Tibial artery (tissue), 4 donors: Measurements from ENCODE around the gene WIPF2.

Source experiments
- DNase-seq, 2 donors: peaks; one replicate each; pipeline ENCODE4 v3.0.0-alpha.2; 2019
- H3K27ac ChIP-seq, 2 donors: fragments of 200-600 bp; sonication (generic) in 1 of 2; 1 replicate in 1 of 2; 2 replicates in 1 of 2; pipeline ENCODE4 v1.5.1; 2018 to 2019; ENCODE audit warnings: mild to moderate bottlenecking in 1 of 2
- H3K27me3 ChIP-seq, 2 donors: fragments of 200-600 bp; sonication (generic) in 1 of 2; one replicate each; pipeline versions ENCODE4 v1.5.1 to v1.6.0; 2016 to 2019
- H3K36me3 ChIP-seq, 3 donors: fragments of 200-600 bp; sonication (generic) in 2 of 3; one replicate each; pipeline ENCODE4 v1.5.1; 2016 to 2019; ENCODE audit warnings: mild to moderate bottlenecking in 2 of 3
- H3K4me1 ChIP-seq, 4 donors: fragments of 200-600 bp; sonication (generic) in 2 of 4; 1 replicate in 3 of 4; 2 replicates in 1 of 4; pipeline ENCODE4 v1.5.1; 2016 to 2019
- H3K4me3 ChIP-seq, 2 donors: fragments of 200-600 bp; sonication (generic) in 1 of 2; 1 replicate in 1 of 2; 2 replicates in 1 of 2; pipeline ENCODE4 v1.5.1; 2018 to 2019; ENCODE audit warnings: mild to moderate bottlenecking in 2 of 2
- H3K9me3 ChIP-seq, 3 donors: fragments of 200-600 bp; sonication (generic) in 1 of 3; one replicate each; pipeline ENCODE4 v1.5.1; 2016 to 2019
- intact Hi-C: fragments of 100-400 bp; cut with DNase I; formaldehyde crosslinking; loops from one replicate; pipeline ENCODE4 v1.15.0; 2023; ENCODE audit warnings: low total_unique reads
- TF ChIP-seq, protein P1 (sequence below), 2 experiments: fragments of 200-600 bp in 1 of 2; fragments of 450-650 bp in 1 of 2; IDR thresholded peaks; one replicate each; pipeline ENCODE4 v1.5.1; 2017 to 2019; ENCODE audit warnings: antibody characterized with exemption in 2 of 2, mild to moderate bottlenecking in 1 of 2, moderate library complexity in 1 of 2

The WIPF2 gene

GRCh38 chr17:40307740-40308239 lies 88.7 kb downstream of the WIPF2 start:
- Histone ChIP-seq H3K27me3 (no peaks in the 10 kb centered on the region), H3K4me3 (no peak overlapping the region), H3K9me3 (no peaks in the 10 kb centered on the region), H3K4me1 (peaks cover 0 to 70% (median 49%) of the 10 kb centered on the region in 4 donors), H3K36me3 (no peaks in the 10 kb centered on the region), H3K27ac (no peak overlapping the region)
- DNase-seq: no peak
- intact Hi-C loops: loop anchor here (2.0 to 10.0 kb wide), 2 partner anchors 41 to 257 kb away; partner anchors contain the start of gene CCR7
- TF ChIP-seq, protein P1, sequence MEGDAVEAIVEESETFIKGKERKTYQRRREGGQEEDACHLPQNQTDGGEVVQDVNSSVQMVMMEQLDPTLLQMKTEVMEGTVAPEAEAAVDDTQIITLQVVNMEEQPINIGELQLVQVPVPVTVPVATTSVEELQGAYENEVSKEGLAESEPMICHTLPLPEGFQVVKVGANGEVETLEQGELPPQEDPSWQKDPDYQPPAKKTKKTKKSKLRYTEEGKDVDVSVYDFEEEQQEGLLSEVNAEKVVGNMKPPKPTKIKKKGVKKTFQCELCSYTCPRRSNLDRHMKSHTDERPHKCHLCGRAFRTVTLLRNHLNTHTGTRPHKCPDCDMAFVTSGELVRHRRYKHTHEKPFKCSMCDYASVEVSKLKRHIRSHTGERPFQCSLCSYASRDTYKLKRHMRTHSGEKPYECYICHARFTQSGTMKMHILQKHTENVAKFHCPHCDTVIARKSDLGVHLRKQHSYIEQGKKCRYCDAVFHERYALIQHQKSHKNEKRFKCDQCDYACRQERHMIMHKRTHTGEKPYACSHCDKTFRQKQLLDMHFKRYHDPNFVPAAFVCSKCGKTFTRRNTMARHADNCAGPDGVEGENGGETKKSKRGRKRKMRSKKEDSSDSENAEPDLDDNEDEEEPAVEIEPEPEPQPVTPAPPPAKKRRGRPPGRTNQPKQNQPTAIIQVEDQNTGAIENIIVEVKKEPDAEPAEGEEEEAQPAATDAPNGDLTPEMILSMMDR (IDR thresholded peaks at IDR 0.05): no peak

DNA sequence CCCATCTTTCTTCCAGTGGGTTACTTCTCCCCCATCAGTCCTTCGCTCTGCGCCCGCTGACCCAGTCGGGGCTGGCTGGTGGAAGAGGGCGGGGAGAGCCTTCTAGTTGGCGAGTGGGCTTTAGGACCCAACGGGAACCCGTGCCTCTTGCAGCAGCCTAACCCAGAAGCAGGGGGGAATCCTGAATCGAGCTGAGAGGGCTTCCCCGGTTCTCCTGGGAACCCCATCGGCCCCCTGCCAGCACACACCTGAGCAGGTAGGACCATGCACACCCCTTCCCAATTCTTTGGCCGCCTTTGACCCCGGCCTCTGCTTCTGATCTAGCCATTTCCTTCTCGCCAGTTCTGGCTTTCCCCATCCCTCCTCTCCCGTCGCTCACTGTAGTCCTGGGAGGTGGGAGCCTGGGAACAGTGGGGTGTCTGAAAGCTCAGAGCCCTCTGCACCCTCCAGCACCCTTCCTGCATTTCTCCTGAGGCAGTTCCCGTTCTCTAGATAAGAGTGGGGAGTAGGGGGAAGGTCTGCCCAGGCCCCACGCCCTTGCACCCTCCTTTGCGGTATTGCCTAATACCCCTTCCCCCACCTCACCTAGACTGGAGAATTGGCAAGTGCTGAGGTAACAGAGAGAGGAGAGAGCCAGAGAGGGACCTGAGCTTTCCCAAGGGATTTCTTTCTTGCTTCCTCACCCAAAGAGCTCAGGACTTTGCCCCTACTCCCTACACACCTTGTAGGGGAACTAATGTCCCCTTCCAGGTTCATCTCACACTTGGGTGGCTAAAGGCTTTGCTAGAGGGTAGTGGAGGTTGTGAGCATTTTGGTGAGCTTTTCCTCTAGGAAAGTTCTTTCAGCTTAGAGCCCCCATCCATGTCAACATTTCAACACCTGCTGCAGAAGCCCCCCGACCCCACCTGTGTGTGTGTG lies 90.2 kb downstream of the WIPF2 start, which contains the start of gene RARA:
TSS of gene RARA (plus strand) at position 150 of the 918 bp plus-strand sequence. CDS start 22,039 bp downstream, outside the sequence.
- TF ChIP-seq, protein P1 (IDR thresholded peaks at IDR 0.05): no peak
- intact Hi-C loops: loop anchor here (2.0 to 10.0 kb wide), 2 partner anchors 40 to 256 kb away; partner anchors contain the start of gene CCR7
- Histone ChIP-seq H3K36me3 (no peaks in the 10 kb centered on the region), H3K27me3 (no peaks in the 10 kb centered on the region), H3K4me3 (peak within 1 kb of the TSS; percentile 36 to 42), H3K27ac (peak within 1 kb of the TSS; percentile 94 to 95), H3K9me3 (no peaks in the 10 kb centered on the region), H3K4me1 (peaks cover 0 to 85% (median 59%) of the 10 kb centered on the region in 4 donors)
- peak in 1 of 2 donors; percentile 47 for DNase-seq

DNA sequence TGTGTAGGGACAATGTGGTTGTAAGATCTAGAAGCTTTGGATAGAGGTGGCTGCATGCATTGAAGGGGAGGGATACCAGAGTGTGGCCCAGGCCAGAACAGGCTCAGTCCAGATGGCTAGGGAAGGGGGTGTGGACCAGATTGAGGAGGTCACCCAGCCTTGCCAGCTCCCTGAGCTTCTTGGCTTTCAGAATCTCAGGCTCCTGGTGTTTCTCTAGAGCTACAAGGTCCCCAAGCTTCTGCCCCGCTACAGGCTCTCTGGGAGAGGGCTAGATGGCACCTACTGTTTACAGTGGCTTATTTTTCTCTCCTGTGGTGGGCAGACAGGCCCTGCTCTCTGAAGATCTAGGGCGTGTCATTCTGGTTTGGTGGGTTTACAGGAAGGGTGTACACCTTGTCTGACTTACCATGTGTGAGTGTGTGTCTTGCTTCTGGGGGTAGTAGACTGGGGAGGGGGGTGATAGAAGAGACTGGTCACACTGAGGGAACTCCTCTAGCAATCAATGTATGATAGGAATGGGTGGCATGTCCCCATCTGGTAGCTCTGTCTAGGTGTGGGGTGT lies 90.9 kb downstream of the WIPF2 start:
- Histone ChIP-seq H3K4me1 (peaks cover 0 to 86% (median 66%) of the 10 kb centered on the region in 4 donors), H3K4me3 (no peak overlapping the region), H3K9me3 (no peaks in the 10 kb centered on the region), H3K36me3 (no peaks in the 10 kb centered on the region), H3K27ac (peak overlapping the region; percentile 94 to 95), H3K27me3 (no peaks in the 10 kb centered on the region)
- intact Hi-C loops: loop anchor here (2.0 to 10.0 kb wide), 2 partner anchors 39 to 255 kb away; partner anchors contain the start of gene CCR7
- TF ChIP-seq, protein P1 (IDR thresholded peaks at IDR 0.05): no peak
- DNase-seq: no peak

- no peak for DNase-seq
- no peak overlapping the region for H3K4me3 ChIP-seq
- peak overlapping the region; percentile 94 to 95 for H3K27ac ChIP-seq
- H3K36me3 ChIP-seq: no peaks in the 10 kb centered on the region
- TF ChIP-seq, protein P1 (IDR thresholded peaks at IDR 0.05): no peak
- H3K27me3 ChIP-seq: no peaks in the 10 kb centered on the region
- no peaks in the 10 kb centered on the region for H3K9me3 ChIP-seq
- H3K4me1 ChIP-seq: peaks cover 0 to 93% (median 74%) of the 10 kb centered on the region in 4 donors
- intact Hi-C loops: no loop called here
Measured at GRCh38 chr17:40310882-40311391, 91.8 kb downstream of the WIPF2 start.

- H3K27ac ChIP-seq: peak overlapping the region; percentile 94 to 95
- no peaks in the 10 kb centered on the region for H3K27me3 ChIP-seq
- H3K4me1 ChIP-seq: peaks cover 4 to 96% (median 80%) of the 10 kb centered on the region in 4 donors
- peak; percentile 77 to 89 for DNase-seq
- no peaks in the 10 kb centered on the region for H3K36me3 ChIP-seq
- no peak overlapping the region for H3K4me3 ChIP-seq
- no peaks in the 10 kb centered on the region for H3K9me3 ChIP-seq
- intact Hi-C loops: no loop called here
- TF ChIP-seq, protein P1 (IDR thresholded peaks at IDR 0.05): no peak
Measured at GRCh38 chr17:40311575-40311974, 92.5 kb downstream of the WIPF2 start.
